ENCODE results near the gene SORCS2. TPM values are rescaled to one million over a fixed set of nuclear protein-coding genes. Genes with fewer than 3 reads are reported as not detected.
A peak's percentile ranks its signal among the peaks of the same experiment; 100 is the strongest.

Gene SORCS2
- total and polyA plus RNA-seq, 9 donors, result 7.4 to 24.9 (median 13.0) TPM

DNA sequence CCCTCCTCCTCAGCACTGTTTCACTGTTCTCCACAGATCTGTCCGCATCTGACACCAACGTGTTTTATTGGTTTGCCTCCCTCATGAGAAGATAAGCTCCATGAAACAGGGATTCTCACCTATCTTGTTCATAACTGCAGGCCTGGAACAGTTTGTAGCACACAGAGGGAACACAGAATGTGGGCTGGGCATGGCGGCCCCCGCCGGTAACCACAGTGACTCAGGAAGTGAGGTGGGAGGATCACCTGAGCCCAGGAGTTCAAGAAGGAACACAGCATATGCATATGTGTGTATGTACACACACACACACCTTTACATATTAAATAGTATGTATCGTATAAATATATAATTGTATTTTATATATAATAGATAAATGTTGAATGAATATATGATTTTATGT is 578.7 kb downstream of the SORCS2 start:
- H3K4me3 ChIP-seq (ENCODE audit: low read length), result no peak overlapping the region
- H3K27ac ChIP-seq (ENCODE audit: low read length), result no peak overlapping the region
- no peaks in the 10 kb centered on the region for H3K27me3 ChIP-seq (ENCODE audit: control insufficient read depth, insufficient read depth, low read length)
- peaks cover 44% of the 10 kb centered on the region for H3K4me1 ChIP-seq (ENCODE audit: control insufficient read depth, insufficient read depth, low read length)
- H3K9me3 ChIP-seq (replicated peaks; ENCODE audit: control insufficient read depth, low read depth, low read length), result no peaks in the 10 kb centered on the region
- 70% methylated on average over 2 of the region's 6 CpGs for WGBS (ENCODE audit: insufficient coverage)
- DNase-seq, result no peak
- peaks cover 85% of the 10 kb centered on the region for H3K36me3 ChIP-seq (ENCODE audit: control insufficient read depth, insufficient read depth, low read length)

DNA sequence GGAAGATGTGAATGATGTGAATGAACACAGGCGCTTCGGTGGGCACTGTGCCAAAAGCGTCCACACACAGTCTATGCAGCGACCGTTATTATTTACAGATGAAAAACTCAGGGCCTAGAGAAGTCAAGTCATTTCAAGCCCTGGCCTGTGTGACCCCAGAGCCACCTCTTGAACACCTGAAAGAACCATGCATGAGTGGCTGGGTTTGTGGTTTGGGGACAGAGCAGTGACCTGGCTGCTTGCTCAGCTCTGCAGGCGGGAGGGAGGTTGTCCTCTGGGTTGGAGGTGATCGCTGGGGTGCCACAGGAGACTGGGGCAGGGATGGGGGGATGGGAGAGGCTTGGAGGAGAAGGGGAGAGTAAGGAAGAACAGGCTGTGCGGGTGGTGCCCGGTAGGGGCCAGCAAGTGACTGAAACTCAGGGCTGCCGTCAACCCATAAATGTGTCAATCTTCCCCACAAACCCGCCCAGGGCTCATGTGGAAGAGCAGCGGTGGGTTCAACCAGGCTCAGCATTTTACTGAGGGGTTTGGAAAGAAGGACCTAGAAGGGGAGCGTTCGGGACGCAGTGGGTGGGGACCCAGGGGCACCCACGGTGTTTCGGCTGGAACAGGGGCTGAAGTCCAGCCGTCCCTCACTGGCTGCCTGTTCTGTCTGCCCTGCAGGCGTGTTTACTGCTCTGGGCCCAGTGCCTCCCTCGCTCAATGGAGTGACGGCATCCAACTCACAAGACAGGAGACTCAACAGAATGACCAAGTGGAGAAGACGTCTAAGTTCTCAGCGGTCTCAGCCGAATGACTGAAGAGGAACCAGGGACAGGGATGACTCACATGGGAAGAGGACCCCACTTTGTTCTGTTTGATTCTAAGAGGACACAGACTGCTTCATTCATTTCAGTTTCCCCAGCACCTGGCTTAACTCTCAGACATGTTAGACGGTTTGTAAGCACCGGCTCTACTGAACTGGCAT is 579.5 kb downstream of the SORCS2 start:
- Histone ChIP-seq H3K36me3 (ENCODE audit: control insufficient read depth, insufficient read depth, low read length) (peaks cover 85% of the 10 kb centered on the region), H3K27ac (ENCODE audit: low read length) (no peak overlapping the region), H3K9me3 (replicated peaks; ENCODE audit: control insufficient read depth, low read depth, low read length) (no peaks in the 10 kb centered on the region), H3K4me1 (ENCODE audit: control insufficient read depth, insufficient read depth, low read length) (peaks cover 42% of the 10 kb centered on the region), H3K27me3 (ENCODE audit: control insufficient read depth, insufficient read depth, low read length) (no peaks in the 10 kb centered on the region), H3K4me3 (ENCODE audit: low read length) (no peak overlapping the region)
- 57% methylated on average over 19 of the region's 26 CpGs for WGBS (ENCODE audit: insufficient coverage)
- no peak for DNase-seq

DNA sequence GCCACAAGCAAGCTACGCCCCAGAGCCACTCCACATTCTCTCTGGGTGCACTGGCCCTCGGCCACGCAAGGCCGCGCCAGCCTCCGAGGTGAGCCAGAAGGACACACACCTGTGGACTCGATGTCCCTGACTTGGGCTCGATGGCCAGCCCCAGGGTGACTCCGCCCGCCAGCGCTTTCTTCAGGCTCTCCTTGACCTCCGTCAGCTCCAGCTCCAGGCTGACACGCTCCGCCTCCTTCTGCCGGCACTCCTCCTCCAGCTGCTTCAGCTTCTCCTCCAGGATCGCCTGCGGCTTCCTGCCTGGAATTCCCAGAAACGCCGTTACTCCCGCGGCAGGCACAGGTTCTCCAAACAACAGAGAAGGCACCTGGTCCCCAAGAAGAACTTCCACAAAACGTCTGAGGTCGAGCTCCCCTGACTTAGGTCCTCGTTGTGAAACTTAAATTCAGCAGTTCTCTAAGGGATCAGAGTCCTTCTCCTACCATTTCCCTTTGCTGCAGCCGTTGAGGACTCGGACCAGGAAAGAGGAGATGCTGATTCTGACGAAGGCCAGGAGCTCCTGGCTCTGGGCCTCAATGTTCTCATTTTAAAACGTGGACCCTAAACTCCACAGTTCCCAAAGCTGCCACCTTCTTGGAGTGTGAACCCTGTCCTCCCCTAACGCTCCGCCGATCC is 580.5 kb downstream of the SORCS2 start:
- Histone ChIP-seq H3K27ac (ENCODE audit: low read length) (no peak overlapping the region), H3K4me3 (ENCODE audit: low read length) (no peak overlapping the region), H3K36me3 (ENCODE audit: control insufficient read depth, insufficient read depth, low read length) (peaks cover 85% of the 10 kb centered on the region), H3K4me1 (ENCODE audit: control insufficient read depth, insufficient read depth, low read length) (peaks cover 38% of the 10 kb centered on the region), H3K27me3 (ENCODE audit: control insufficient read depth, insufficient read depth, low read length) (no peaks in the 10 kb centered on the region), H3K9me3 (replicated peaks; ENCODE audit: control insufficient read depth, low read depth, low read length) (no peaks in the 10 kb centered on the region)
- peak; percentile 79 for DNase-seq
- WGBS (ENCODE audit: insufficient coverage), result 42% methylated on average over 30 of the region's 31 CpGs

DNA sequence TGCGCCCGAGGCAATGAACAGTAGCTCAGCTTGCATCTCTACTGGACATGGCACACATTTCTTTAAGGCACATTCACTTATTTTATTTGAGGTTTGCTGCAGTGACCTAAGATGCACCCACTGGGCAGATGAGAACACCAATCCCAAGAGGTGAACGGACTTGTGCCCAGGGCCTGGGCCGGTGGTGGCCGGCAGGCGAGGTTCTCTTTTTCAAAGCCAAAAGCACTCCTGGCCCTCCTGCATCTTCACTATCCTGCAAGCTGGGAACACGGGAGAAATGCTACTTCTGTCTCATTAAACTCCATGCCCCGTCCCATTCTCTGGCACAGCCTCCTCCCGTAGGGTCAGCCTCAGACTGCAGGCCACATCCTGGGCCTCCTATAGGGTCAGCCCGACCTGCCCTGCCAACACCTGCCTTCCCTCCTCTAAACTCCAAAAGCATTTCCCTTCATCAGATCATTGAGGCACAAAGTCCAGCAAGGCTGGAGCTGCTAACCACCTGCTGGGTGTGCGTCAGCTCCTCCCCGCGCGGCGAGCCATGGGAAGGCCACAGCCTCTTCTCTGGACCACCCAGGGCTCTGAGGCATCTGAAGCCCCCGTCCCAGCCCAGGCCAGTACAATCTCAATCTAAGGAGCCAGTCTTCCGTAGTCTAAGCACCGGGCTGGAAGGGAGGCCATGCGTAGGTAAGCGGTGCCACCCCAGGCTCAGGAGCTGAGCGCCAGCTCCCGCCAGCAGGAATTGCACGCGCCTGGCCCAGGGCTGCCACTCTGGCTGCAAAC is 581.3 kb downstream of the SORCS2 start:
- no peaks in the 10 kb centered on the region for H3K27me3 ChIP-seq (ENCODE audit: control insufficient read depth, insufficient read depth, low read length)
- no peak overlapping the region for H3K27ac ChIP-seq (ENCODE audit: low read length)
- peaks cover 32% of the 10 kb centered on the region for H3K4me1 ChIP-seq (ENCODE audit: control insufficient read depth, insufficient read depth, low read length)
- no peaks in the 10 kb centered on the region for H3K9me3 ChIP-seq (replicated peaks; ENCODE audit: control insufficient read depth, low read depth, low read length)
- no peak for DNase-seq
- 88% methylated on average over 24 of the region's 24 CpGs for WGBS (ENCODE audit: insufficient coverage)
- H3K4me3 ChIP-seq (ENCODE audit: low read length), result no peak overlapping the region
- H3K36me3 ChIP-seq (ENCODE audit: control insufficient read depth, insufficient read depth, low read length), result peaks cover 85% of the 10 kb centered on the region

DNA sequence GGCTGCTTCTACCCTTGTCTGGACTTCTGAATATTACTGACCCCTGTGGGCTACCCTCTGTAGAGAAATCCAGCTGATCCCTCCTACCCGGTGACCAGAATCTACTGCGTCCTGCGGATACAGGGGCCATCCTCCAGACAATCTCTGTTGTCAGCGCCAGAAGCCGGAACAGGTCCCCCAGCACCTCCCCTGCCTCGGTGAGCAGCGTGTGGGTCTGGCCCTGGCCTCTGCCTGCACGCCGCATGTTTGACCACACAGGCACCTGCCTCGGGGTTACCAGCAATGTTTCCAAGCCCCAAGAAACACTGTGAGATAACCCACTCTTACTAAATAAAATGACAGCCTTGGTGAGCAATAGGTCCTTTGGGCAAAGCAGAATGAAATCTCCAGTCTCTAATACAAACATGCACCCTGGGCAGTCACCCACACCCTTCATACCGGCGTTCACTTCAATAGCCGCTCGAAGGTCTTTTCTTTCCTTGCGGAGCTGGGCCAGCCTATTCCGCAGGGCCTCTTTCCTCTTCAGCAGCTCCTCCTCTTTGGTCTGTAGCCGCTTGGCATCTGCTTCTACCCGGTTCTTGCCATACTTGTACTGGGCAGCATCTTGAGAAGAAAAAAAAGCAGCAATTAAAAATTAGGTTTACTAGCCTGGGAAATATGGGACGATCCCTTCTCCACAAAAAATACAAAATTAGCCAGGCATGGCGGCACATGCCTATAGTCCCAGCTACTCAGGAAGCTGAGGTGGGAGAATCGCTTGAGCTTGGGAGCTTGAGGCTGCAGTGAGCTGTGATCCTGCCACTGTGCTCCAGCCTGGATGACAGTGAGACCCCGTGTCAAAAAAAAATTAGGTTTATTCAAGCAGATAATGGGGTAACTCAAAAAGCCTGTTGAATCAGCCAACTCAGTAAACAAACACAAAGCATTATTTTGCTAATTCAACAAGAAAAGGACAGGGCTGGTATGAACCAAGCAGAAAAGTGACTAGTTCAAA is 582.3 kb downstream of the SORCS2 start:
- Histone ChIP-seq H3K27me3 (ENCODE audit: control insufficient read depth, insufficient read depth, low read length) (no peaks in the 10 kb centered on the region), H3K36me3 (ENCODE audit: control insufficient read depth, insufficient read depth, low read length) (peaks cover 86% of the 10 kb centered on the region), H3K4me3 (ENCODE audit: low read length) (no peak overlapping the region), H3K27ac (ENCODE audit: low read length) (no peak overlapping the region), H3K4me1 (ENCODE audit: control insufficient read depth, insufficient read depth, low read length) (peaks cover 29% of the 10 kb centered on the region), H3K9me3 (replicated peaks; ENCODE audit: control insufficient read depth, low read depth, low read length) (no peaks in the 10 kb centered on the region)
- DNase-seq, result no peak
- WGBS (ENCODE audit: insufficient coverage), result 89% methylated on average over 13 of the region's 22 CpGs

DNA sequence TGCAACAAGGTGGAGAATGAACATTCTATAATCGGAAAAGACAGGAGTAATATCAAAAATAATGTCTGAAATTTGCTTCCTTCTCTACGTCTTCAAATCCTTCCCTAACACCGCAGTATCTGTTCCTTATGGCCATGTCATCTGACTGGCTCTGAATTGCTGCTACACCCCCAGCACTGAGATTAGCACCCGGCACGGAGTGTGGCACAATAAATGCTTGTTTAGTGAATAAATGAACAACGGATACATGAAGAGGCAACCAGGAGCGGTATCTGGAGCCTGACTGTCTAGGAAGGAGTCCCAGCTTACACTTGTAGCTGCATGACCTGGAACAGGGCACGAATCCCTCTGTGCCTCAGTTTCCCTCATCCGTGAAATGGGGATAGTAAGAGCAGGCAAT is 583.1 kb downstream of the SORCS2 start:
- H3K27me3 ChIP-seq (ENCODE audit: control insufficient read depth, insufficient read depth, low read length), result no peaks in the 10 kb centered on the region
- no peak for DNase-seq
- peaks cover 80% of the 10 kb centered on the region for H3K36me3 ChIP-seq (ENCODE audit: control insufficient read depth, insufficient read depth, low read length)
- WGBS (ENCODE audit: insufficient coverage), result 96% methylated on average over 2 of the region's 9 CpGs
- no peaks in the 10 kb centered on the region for H3K9me3 ChIP-seq (replicated peaks; ENCODE audit: control insufficient read depth, low read depth, low read length)
- no peak overlapping the region for H3K27ac ChIP-seq (ENCODE audit: low read length)
- peaks cover 27% of the 10 kb centered on the region for H3K4me1 ChIP-seq (ENCODE audit: control insufficient read depth, insufficient read depth, low read length)
- H3K4me3 ChIP-seq (ENCODE audit: low read length), result no peak overlapping the region

DNA sequence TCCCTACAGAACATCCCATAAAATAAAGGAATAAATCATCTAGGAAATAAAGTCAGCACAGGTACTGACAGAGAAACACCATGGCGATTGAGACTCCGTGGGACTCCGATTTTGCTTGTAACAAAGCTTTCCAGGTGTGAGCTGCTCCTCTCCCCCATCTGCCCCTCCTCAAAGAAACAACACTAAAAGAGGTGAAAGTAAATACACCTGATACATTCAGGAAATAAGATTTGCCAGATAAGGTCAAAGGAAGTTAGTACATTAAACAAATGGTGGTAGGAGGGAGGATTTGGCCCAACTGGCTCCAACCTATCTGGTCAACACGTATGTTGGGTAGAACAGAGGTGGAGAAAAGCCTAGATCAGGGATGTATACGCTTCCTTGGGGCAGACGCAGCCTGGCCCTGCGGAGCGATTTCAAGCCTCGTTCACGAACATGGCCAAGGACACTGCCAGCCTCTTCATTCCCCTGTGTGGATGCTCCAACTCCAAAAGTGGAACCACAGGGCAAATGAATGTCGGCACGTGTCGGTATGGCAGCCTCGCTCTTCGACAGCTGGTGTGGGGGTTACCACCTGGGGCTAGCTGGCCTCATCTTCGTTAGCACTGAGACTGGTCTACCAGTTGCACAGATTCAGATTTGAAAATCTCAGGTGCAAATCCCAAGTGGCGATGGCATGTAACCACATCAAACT is 584.8 kb downstream of the SORCS2 start:
- H3K4me3 ChIP-seq (ENCODE audit: low read length), result no peak overlapping the region
- WGBS (ENCODE audit: insufficient coverage), result 95% methylated on average over 17 of the region's 17 CpGs
- H3K36me3 ChIP-seq (ENCODE audit: control insufficient read depth, insufficient read depth, low read length), result peaks cover 73% of the 10 kb centered on the region
- no peaks in the 10 kb centered on the region for H3K27me3 ChIP-seq (ENCODE audit: control insufficient read depth, insufficient read depth, low read length)
- no peaks in the 10 kb centered on the region for H3K9me3 ChIP-seq (replicated peaks; ENCODE audit: control insufficient read depth, low read depth, low read length)
- H3K27ac ChIP-seq (ENCODE audit: low read length), result no peak overlapping the region
- DNase-seq, result no peak
- H3K4me1 ChIP-seq (ENCODE audit: control insufficient read depth, insufficient read depth, low read length), result peaks cover 34% of the 10 kb centered on the region

DNA sequence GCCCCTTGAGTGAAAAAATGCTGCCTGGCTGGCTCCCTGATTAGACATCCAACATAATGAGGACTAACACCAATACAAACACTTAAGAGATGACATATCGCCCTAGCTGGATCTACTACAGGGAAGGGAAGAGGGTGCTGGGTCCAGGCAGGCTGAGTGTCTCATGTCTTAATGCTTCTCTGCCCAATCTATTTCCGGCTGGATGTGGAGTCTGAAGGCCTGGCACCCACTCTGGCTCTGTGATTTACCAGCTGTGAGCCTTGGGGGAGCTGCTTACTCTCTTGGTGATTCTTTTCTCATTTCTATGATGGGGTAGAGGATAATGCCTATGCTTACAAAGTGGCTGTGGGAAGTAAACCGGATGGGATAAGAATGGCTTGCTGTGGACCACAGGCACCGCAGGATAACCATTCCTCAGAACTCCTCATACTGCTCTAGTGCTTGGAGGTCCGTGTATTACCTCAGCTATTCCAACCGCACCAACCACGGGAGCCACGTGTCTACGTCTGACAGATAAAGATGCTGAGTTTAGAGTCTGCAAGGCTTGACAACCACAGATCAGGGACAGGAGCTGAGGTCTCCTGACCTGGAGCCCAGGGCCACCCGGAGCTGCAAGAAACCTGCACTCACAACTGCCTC is 585.7 kb downstream of the SORCS2 start:
- H3K9me3 ChIP-seq (replicated peaks; ENCODE audit: control insufficient read depth, low read depth, low read length), result no peaks in the 10 kb centered on the region
- H3K4me1 ChIP-seq (ENCODE audit: control insufficient read depth, insufficient read depth, low read length), result peaks cover 28% of the 10 kb centered on the region
- DNase-seq, result no peak
- H3K27ac ChIP-seq (ENCODE audit: low read length), result no peak overlapping the region
- peaks cover 65% of the 10 kb centered on the region for H3K36me3 ChIP-seq (ENCODE audit: control insufficient read depth, insufficient read depth, low read length)
- H3K4me3 ChIP-seq (ENCODE audit: low read length), result no peak overlapping the region
- H3K27me3 ChIP-seq (ENCODE audit: control insufficient read depth, insufficient read depth, low read length), result no peaks in the 10 kb centered on the region
- WGBS (ENCODE audit: insufficient coverage), result 96% methylated on average over 5 of the region's 10 CpGs
